Astrocyte (in vitro differentiated cells and primary cell): ENCODE measurements around the gene TRPC4AP. TPM values are rescaled to one million over a fixed set of nuclear protein-coding genes. Genes with fewer than 3 reads are reported as not detected.

ENCODE experiments used
- DNase-seq: peaks from one replicate; pipeline ENCODE4 v3.0.0-alpha.2; 2010; ENCODE audit warnings: low read depth
- FAIRE-seq: peaks from 2 replicates; lab custom pipeline; 2011; peaks lifted over from hg19 to GRCh38; lab: Jason Lieb, UNC
- H2AFZ ChIP-seq: 2 replicates; pipeline ENCODE4 v1.6.0; 2012; ENCODE audit warnings: low read depth, low read length, inconsistent platforms
- H3K27ac ChIP-seq: 2 replicates; pipeline ENCODE4 v1.5.1; 2011; ENCODE audit warnings: low read depth, low read length, inconsistent platforms
- H3K27me3 ChIP-seq: 2 replicates; pipeline ENCODE4 v1.6.0; 2011; ENCODE audit warnings: low read length, inconsistent platforms; ENCODE audit not compliant: insufficient read depth
- H3K36me3 ChIP-seq: 2 replicates; pipeline ENCODE4 v1.5.1; 2011; ENCODE audit warnings: low read length, inconsistent platforms; ENCODE audit not compliant: insufficient read depth
- H3K4me1 ChIP-seq: 2 replicates; pipeline ENCODE4 v1.5.1; 2011; ENCODE audit warnings: low read length, inconsistent platforms; ENCODE audit not compliant: insufficient read depth
- H3K4me2 ChIP-seq: 2 replicates; pipeline ENCODE4 v1.6.0; 2012; ENCODE audit warnings: low read length, inconsistent platforms
- H3K4me3 ChIP-seq: 2 replicates; pipeline ENCODE4 v1.5.1; 2011; ENCODE audit warnings: low read depth, mild to moderate bottlenecking, low read length, inconsistent platforms; ENCODE audit not compliant: insufficient read depth
- H3K79me2 ChIP-seq: 2 replicates; pipeline ENCODE4 v1.6.0; 2012; ENCODE audit warnings: mild to moderate bottlenecking, low read length, inconsistent platforms; ENCODE audit not compliant: insufficient read depth
- H3K9ac ChIP-seq: 2 replicates; pipeline ENCODE4 v1.6.0; 2012; ENCODE audit warnings: mild to moderate bottlenecking, low read length, inconsistent platforms
- H3K9me3 ChIP-seq: 2 replicates; pipeline ENCODE4 v1.5.1; 2012; ENCODE audit warnings: low read depth, mild to moderate bottlenecking, low read length, inconsistent platforms; ENCODE audit not compliant: insufficient read depth
- H4K20me1 ChIP-seq: 2 replicates; pipeline ENCODE4 v1.6.0; 2012; ENCODE audit warnings: low read length, inconsistent platforms; ENCODE audit not compliant: insufficient read depth
- H3K27ac Mint-ChIP-seq: one replicate; pipeline ENCODE4 v1.8.0; 2021; ENCODE audit warnings: mild to moderate bottlenecking, mixed read lengths; ENCODE audit not compliant: unreplicated experiment
- H3K27me3 Mint-ChIP-seq: one replicate; pipeline ENCODE4 v1.8.0; 2021; ENCODE audit warnings: low read depth, mixed read lengths; ENCODE audit not compliant: unreplicated experiment
- H3K36me3 Mint-ChIP-seq: one replicate; pipeline ENCODE4 v1.8.0; 2021; ENCODE audit warnings: low read depth, mixed read lengths; ENCODE audit not compliant: unreplicated experiment
- H3K4me1 Mint-ChIP-seq: one replicate; pipeline ENCODE4 v1.8.0; 2021; ENCODE audit warnings: low read depth, mixed read lengths; ENCODE audit not compliant: unreplicated experiment
- H3K4me3 Mint-ChIP-seq: one replicate; pipeline ENCODE4 v1.8.0; 2021; ENCODE audit warnings: mild to moderate bottlenecking, moderate library complexity, mixed read lengths; ENCODE audit not compliant: unreplicated experiment
- H3K9me3 Mint-ChIP-seq: one replicate; pipeline ENCODE4 v1.8.0; 2021; ENCODE audit warnings: mild to moderate bottlenecking, mixed read lengths; ENCODE audit not compliant: unreplicated experiment
- EZH2 ChIP-seq: IDR thresholded peaks from 2 replicates; pipeline ENCODE4 v1.6.1; 2012; ENCODE audit warnings: mild to moderate bottlenecking, low read length, inconsistent platforms; ENCODE audit not compliant: insufficient read depth
- total RNA-seq: library from RNA; stranded (reverse); gene quantifications from 2 replicates; pipeline ENCODE4 v1.2.1, GENCODE V29; 2021
- TF ChIP-seq, protein P1 (sequence below): IDR thresholded peaks from 2 replicates; pipeline ENCODE4 v1.5.1; 2011; ENCODE audit warnings: low read depth, mild to moderate bottlenecking, inconsistent platforms, low read length, moderate library complexity; ENCODE audit not compliant: insufficient read depth

Gene TRPC4AP
- total RNA-seq, 1 donor from 2014 or later = 92.6 TPM

GRCh38 chr20:35000311-35000921 is 92.2 kb downstream of the TRPC4AP start:
- no peak overlapping the region for H3K9ac ChIP-seq
- Mint-ChIP-seq H3K36me3 (peaks cover 19% of the 10 kb centered on the region), H3K4me3 (no peak overlapping the region), H3K27ac (no peak overlapping the region), H3K9me3 (no peaks in the 10 kb centered on the region), H3K27me3 (no peaks in the 10 kb centered on the region), H3K4me1 (peaks cover 3% of the 10 kb centered on the region)
- H3K79me2 ChIP-seq = no peaks in the 10 kb centered on the region
- no peak overlapping the region for H3K4me2 ChIP-seq
- H3K36me3 ChIP-seq = peaks cover 4% of the 10 kb centered on the region
- H2AFZ ChIP-seq = no peak overlapping the region
- TF ChIP-seq EZH2 = no peak
- TF ChIP-seq, protein P1, sequence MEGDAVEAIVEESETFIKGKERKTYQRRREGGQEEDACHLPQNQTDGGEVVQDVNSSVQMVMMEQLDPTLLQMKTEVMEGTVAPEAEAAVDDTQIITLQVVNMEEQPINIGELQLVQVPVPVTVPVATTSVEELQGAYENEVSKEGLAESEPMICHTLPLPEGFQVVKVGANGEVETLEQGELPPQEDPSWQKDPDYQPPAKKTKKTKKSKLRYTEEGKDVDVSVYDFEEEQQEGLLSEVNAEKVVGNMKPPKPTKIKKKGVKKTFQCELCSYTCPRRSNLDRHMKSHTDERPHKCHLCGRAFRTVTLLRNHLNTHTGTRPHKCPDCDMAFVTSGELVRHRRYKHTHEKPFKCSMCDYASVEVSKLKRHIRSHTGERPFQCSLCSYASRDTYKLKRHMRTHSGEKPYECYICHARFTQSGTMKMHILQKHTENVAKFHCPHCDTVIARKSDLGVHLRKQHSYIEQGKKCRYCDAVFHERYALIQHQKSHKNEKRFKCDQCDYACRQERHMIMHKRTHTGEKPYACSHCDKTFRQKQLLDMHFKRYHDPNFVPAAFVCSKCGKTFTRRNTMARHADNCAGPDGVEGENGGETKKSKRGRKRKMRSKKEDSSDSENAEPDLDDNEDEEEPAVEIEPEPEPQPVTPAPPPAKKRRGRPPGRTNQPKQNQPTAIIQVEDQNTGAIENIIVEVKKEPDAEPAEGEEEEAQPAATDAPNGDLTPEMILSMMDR = no peak
- no peak for FAIRE-seq
- H3K27me3 ChIP-seq = no peaks in the 10 kb centered on the region
- no peak overlapping the region for H3K27ac ChIP-seq
- H3K9me3 ChIP-seq = no peaks in the 10 kb centered on the region
- H4K20me1 ChIP-seq = peaks cover 55% of the 10 kb centered on the region
- no peak overlapping the region for H3K4me3 ChIP-seq
- DNase-seq = no peak
- no peaks in the 10 kb centered on the region for H3K4me1 ChIP-seq

GRCh38 chr20:34999782-35000181 is 92.8 kb downstream of the TRPC4AP start:
- H3K36me3 Mint-ChIP-seq = peaks cover 23% of the 10 kb centered on the region

More at GRCh38 chr20:34999782-35000181, 92.8 kb downstream of the TRPC4AP start:
- no peaks in the 10 kb centered on the region for H3K9me3 Mint-ChIP-seq
- H3K79me2 ChIP-seq = no peaks in the 10 kb centered on the region
- no peak overlapping the region for H2AFZ ChIP-seq
- TF ChIP-seq, protein P1 = no peak
- no peak for TF ChIP-seq EZH2
- peaks cover 56% of the 10 kb centered on the region for H4K20me1 ChIP-seq
- H3K36me3 ChIP-seq = peaks cover under 1% of the 10 kb centered on the region
- no peak for DNase-seq
- no peak overlapping the region for H3K27ac Mint-ChIP-seq
- H3K4me2 ChIP-seq = no peak overlapping the region
- no peak overlapping the region for H3K4me3 ChIP-seq
- H3K27ac ChIP-seq = no peak overlapping the region
- no peaks in the 10 kb centered on the region for H3K27me3 Mint-ChIP-seq
- peaks cover 3% of the 10 kb centered on the region for H3K4me1 Mint-ChIP-seq
- FAIRE-seq = no peak
- H3K4me1 ChIP-seq = no peaks in the 10 kb centered on the region
- no peak overlapping the region for H3K9ac ChIP-seq
- no peak overlapping the region for H3K4me3 Mint-ChIP-seq
- H3K9me3 ChIP-seq = no peaks in the 10 kb centered on the region
- no peaks in the 10 kb centered on the region for H3K27me3 ChIP-seq
